GM06990 (cell line): ENCODE measurements around the gene ANKRD13B.

ENCODE experiments used
- DNase-seq: peaks from one replicate; pipeline ENCODE4 v3.0.0-alpha.2; 2011; ENCODE audit not compliant: insufficient read length; ENCODE audit errors: extremely low read depth
- H3K27me3 ChIP-seq: replicated peaks from 2 replicates; pipeline ENCODE4 v1.6.0; 2011; ENCODE audit warnings: low read length; ENCODE audit not compliant: control insufficient read depth, insufficient read depth
- H3K36me3 ChIP-seq: 2 replicates; pipeline ENCODE4 v1.5.1; 2011; ENCODE audit warnings: low read length; ENCODE audit not compliant: control insufficient read depth, insufficient read depth
- H3K4me3 ChIP-seq: replicated peaks from 2 replicates; pipeline ENCODE4 v1.5.1; 2011; ENCODE audit warnings: low read depth, mild to moderate bottlenecking, control low read depth, low read length
- TF ChIP-seq, protein P1 (sequence below): IDR thresholded peaks from 2 replicates; pipeline ENCODE4 v1.5.1; 2011; ENCODE audit warnings: low read length, control low read depth, mild to moderate bottlenecking, inconsistent platforms; ENCODE audit not compliant: insufficient read depth, poor library complexity, severe bottlenecking

ANKRD13B gene

DNA sequence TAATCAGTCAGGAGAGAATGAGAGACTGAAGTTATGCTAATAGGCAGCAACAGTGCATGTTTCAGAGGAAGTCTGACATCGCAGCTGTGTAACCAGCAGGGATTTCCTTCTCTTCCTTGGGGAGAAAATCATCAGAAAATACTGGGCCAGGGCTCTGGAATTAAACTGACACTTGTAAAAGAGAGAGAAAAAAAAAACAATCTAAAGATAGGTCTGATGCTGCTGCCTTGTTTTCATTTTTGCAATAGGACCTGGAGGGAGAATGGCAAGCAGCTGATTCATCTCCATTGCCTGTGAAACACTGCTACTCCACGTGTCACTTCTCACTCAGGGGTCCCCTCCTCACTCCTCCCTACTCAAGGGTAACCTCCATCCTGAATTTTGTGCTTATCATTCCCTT lies 47.5 kb downstream of the ANKRD13B start:
- DNase-seq: no peak
- Histone ChIP-seq H3K27me3 (no peaks in the 10 kb centered on the region), H3K4me3 (no peak overlapping the region), H3K36me3 (peaks cover 7% of the 10 kb centered on the region)
- TF ChIP-seq, protein P1, sequence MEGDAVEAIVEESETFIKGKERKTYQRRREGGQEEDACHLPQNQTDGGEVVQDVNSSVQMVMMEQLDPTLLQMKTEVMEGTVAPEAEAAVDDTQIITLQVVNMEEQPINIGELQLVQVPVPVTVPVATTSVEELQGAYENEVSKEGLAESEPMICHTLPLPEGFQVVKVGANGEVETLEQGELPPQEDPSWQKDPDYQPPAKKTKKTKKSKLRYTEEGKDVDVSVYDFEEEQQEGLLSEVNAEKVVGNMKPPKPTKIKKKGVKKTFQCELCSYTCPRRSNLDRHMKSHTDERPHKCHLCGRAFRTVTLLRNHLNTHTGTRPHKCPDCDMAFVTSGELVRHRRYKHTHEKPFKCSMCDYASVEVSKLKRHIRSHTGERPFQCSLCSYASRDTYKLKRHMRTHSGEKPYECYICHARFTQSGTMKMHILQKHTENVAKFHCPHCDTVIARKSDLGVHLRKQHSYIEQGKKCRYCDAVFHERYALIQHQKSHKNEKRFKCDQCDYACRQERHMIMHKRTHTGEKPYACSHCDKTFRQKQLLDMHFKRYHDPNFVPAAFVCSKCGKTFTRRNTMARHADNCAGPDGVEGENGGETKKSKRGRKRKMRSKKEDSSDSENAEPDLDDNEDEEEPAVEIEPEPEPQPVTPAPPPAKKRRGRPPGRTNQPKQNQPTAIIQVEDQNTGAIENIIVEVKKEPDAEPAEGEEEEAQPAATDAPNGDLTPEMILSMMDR: no peak

DNA sequence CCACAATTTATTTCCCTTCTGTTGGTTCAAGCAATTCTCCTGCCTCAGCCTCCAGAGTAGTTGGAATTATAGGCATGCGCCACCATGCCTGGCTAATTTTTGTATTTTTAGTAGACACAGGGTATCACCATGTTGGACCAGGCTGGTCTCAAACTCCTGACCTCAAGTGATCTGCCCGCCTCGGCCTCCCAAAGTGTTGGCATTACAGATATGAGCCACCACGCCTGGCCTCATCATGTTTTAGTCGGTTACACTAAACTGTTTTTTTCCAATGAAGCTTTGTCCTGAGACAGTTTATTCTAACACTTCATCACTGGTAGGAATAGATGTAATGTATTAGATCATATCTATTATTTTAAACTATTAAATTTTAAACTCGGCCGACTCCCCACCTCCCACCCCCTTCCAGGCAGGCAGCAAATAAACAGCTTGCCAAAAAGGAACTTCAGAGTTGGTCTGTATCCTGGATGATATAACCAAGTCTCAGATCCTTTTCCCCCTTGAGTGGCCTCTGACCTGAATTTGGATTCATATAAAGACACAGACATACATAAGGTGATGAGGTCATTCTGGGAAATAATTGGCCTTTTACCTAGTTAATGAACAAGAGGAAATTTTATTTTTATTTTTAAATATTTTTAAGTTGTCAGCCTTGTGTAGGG lies 48.2 kb downstream of the ANKRD13B start:
- peaks cover 6% of the 10 kb centered on the region for H3K36me3 ChIP-seq
- no peak overlapping the region for H3K4me3 ChIP-seq
- TF ChIP-seq, protein P1: no peak
- H3K27me3 ChIP-seq: no peaks in the 10 kb centered on the region
- no peak for DNase-seq

DNA sequence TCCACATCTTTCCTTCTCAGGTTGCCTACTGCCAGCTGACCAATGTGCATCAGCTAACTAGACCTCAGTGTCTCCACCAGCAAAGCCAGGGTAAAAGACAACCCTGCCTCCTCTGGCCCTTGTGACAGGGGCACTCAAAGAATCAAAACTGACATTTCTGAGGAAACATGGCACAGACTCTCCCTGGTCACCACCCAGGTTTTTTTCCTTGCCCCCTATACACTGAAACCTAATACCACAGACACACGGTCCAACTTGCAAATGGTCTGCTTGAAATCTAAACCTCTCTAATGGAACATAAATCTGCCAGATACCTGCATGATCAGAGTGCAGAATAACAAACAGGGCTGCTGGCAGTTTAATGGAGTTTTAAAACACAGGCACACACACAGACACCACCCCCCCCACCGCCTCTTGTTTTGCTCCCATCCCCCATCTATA lies 49.3 kb downstream of the ANKRD13B start:
- no peak for DNase-seq
- H3K4me3 ChIP-seq: no peak overlapping the region
- H3K36me3 ChIP-seq: peaks cover 4% of the 10 kb centered on the region
- TF ChIP-seq, protein P1: no peak
- no peaks in the 10 kb centered on the region for H3K27me3 ChIP-seq

DNA sequence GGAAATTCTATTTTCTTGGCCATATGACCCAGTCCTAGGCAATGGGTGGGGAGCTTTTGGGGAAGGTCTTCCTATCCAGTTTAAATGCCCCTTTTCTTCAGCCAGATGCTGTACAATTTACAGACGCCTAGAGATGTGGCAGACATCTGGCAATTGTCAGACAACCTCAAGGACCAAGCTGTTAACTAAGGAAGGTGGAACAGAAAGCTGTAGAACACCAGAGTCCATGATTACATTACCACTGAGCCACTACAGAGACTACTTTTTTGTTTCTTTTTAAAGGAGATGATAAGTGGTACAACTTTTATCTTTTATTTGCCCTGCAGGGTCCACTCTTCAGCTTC lies 50.9 kb downstream of the ANKRD13B start:
- TF ChIP-seq, protein P1: no peak
- no peaks in the 10 kb centered on the region for H3K27me3 ChIP-seq
- no peak overlapping the region for H3K4me3 ChIP-seq
- no peak for DNase-seq
- peaks cover 8% of the 10 kb centered on the region for H3K36me3 ChIP-seq

DNA sequence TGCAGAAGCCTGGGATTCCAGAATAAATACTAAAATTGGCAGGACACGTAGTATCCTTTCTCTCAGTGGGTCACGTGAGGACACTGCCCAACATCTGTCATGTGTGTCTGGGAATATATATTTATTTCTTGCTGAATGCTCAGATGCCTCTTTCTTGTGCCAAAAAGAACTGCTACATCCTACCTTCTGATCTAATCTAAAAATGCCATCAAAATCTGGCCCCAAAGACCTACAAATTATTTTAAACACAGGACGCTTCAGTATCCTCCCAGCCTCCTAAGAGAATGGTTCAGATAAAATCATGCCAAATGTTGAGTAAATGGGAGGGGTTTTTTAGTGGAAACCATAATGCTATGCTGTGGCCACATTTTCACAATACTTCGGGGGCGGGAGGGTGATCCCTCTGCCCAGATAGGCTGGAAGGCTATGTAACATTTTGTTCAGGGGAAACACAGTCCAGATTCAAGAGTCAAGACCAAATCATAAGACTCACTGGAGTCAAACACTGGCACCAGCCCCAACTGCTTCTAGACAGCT lies 52.7 kb downstream of the ANKRD13B start:
- no peak for DNase-seq
- Histone ChIP-seq H3K36me3 (peaks cover 8% of the 10 kb centered on the region), H3K27me3 (no peaks in the 10 kb centered on the region), H3K4me3 (no peak overlapping the region)
- TF ChIP-seq, protein P1: no peak

DNA sequence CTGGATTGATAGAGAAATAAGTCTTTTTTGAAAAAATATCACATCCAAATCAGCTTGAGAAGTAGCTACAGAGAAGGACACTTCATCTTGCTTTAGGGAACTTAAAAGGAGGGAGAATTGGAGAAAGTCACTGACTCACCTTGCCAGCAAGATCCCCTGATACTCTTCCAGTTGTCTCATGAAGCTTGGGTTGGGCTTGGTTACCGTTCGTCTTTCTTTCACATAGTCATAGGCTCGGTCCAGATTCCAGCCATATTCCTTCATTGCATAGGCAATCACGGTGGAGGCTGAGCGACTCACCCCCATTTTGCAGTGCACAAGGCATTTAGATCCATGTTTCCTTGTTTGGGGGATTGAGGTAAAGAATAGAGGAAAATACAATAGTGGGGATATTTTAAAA lies 55.1 kb downstream of the ANKRD13B start:
- no peak for DNase-seq
- no peak overlapping the region for H3K4me3 ChIP-seq
- TF ChIP-seq, protein P1: no peak
- H3K36me3 ChIP-seq: peaks cover 8% of the 10 kb centered on the region
- no peaks in the 10 kb centered on the region for H3K27me3 ChIP-seq
